Measurements from ENCODE around the gene TP53I13. TPM values are rescaled to one million over a fixed set of nuclear protein-coding genes. Genes with fewer than 3 reads are reported as not detected.
A peak's percentile ranks its signal among the peaks of the same experiment; 100 is the strongest.

Gene TP53I13
- total RNA-seq, 1 donor from 2014 or later: 31.7 TPM

- no peak for TF ChIP-seq CTCF (IDR thresholded peaks at IDR 0.05; ENCODE audit: insufficient read depth, low read depth, low read length)
- TF ChIP-seq EZH2 (IDR thresholded peaks at IDR 0.05; ENCODE audit: insufficient read depth, low read length): no peak
- H3K4me1 ChIP-seq (ENCODE audit: insufficient read depth, low read length): peaks cover 19% of the 10 kb centered on the region
- peak overlapping the region; percentile 63 for H3K4me3 ChIP-seq (ENCODE audit: insufficient read depth, low read depth, low read length)
- no peaks in the 10 kb centered on the region for H3K79me2 ChIP-seq (ENCODE audit: insufficient read depth, low read length)
- Mint-ChIP-seq H3K27ac (ENCODE audit: unreplicated experiment) (peak overlapping the region; percentile 72), H3K36me3 (ENCODE audit: low read depth, unreplicated experiment) (peaks cover 13% of the 10 kb centered on the region), H3K27me3 (ENCODE audit: low read depth, unreplicated experiment) (peaks cover 14% of the 10 kb centered on the region), H3K4me3 (ENCODE audit: unreplicated experiment) (peak overlapping the region; percentile 91), H3K4me1 (ENCODE audit: low read depth, unreplicated experiment) (peaks cover 5% of the 10 kb centered on the region), H3K9me3 (ENCODE audit: unreplicated experiment) (no peaks in the 10 kb centered on the region)
- H3K27ac ChIP-seq (ENCODE audit: low read depth, low read length): peak overlapping the region; percentile 2
- H3K36me3 ChIP-seq (ENCODE audit: insufficient read depth, low read length): no peaks in the 10 kb centered on the region
- H2AFZ ChIP-seq (ENCODE audit: low read depth, low read length): peak overlapping the region; percentile 86
- FAIRE-seq: no peak
- no peak for DNase-seq (ENCODE audit: low read depth)
- peaks cover 10% of the 10 kb centered on the region for H4K20me1 ChIP-seq (ENCODE audit: insufficient read depth, low read length)
- H3K27me3 ChIP-seq (ENCODE audit: insufficient read depth, low read length): peaks cover 5% of the 10 kb centered on the region
- H3K9ac ChIP-seq (ENCODE audit: low read length): peak overlapping the region; percentile 68
- no peaks in the 10 kb centered on the region for H3K9me3 ChIP-seq (ENCODE audit: insufficient read depth, low read depth, low read length)
- peak overlapping the region; percentile 92 for H3K4me2 ChIP-seq (ENCODE audit: low read length)
Observed at GRCh38 chr17:29567554-29568330, 759 bp upstream of the TP53I13 start.

- peaks cover 19% of the 10 kb centered on the region for H4K20me1 ChIP-seq (ENCODE audit: insufficient read depth, low read length)
- H2AFZ ChIP-seq (ENCODE audit: low read depth, low read length): peak overlapping the region; percentile 93
- DNase-seq (ENCODE audit: low read depth): no peak
- no peaks in the 10 kb centered on the region for H3K9me3 ChIP-seq (ENCODE audit: insufficient read depth, low read depth, low read length)
- peaks cover 5% of the 10 kb centered on the region for H3K27me3 ChIP-seq (ENCODE audit: insufficient read depth, low read length)
- TF ChIP-seq CTCF (IDR thresholded peaks at IDR 0.05; ENCODE audit: insufficient read depth, low read depth, low read length) (no peak), EZH2 (IDR thresholded peaks at IDR 0.05; ENCODE audit: insufficient read depth, low read length) (no peak)
- Mint-ChIP-seq H3K27me3 (ENCODE audit: low read depth, unreplicated experiment) (peaks cover 8% of the 10 kb centered on the region), H3K4me3 (ENCODE audit: unreplicated experiment) (peak overlapping the region; percentile 89), H3K36me3 (ENCODE audit: low read depth, unreplicated experiment) (peaks cover 9% of the 10 kb centered on the region), H3K9me3 (ENCODE audit: unreplicated experiment) (no peaks in the 10 kb centered on the region), H3K27ac (ENCODE audit: unreplicated experiment) (peak overlapping the region; percentile 58), H3K4me1 (ENCODE audit: low read depth, unreplicated experiment) (peaks cover 5% of the 10 kb centered on the region)
- peak overlapping the region; percentile 92 for H3K4me2 ChIP-seq (ENCODE audit: low read length)
- peaks cover 26% of the 10 kb centered on the region for H3K4me1 ChIP-seq (ENCODE audit: insufficient read depth, low read length)
- no peaks in the 10 kb centered on the region for H3K79me2 ChIP-seq (ENCODE audit: insufficient read depth, low read length)
- no peaks in the 10 kb centered on the region for H3K36me3 ChIP-seq (ENCODE audit: insufficient read depth, low read length)
- FAIRE-seq: no peak
- peak overlapping the region; percentile 3 for H3K27ac ChIP-seq (ENCODE audit: low read depth, low read length)
- peak overlapping the region; percentile 83 for H3K9ac ChIP-seq (ENCODE audit: low read length)
- H3K4me3 ChIP-seq (ENCODE audit: insufficient read depth, low read depth, low read length): peak overlapping the region; percentile 83
Observed at GRCh38 chr17:29569245-29569950, 897 bp downstream of the TP53I13 start.

All from astrocyte (in vitro differentiated cells and primary cell).